HG03196 (cell line): ENCODE measurements around the gene CRTAP.
"Not testable (repeated sequence)": the region's sequence is repeated elsewhere in the genome, so short reads cannot be mapped to it uniquely, and the experiment has no call there.

Experiments used
- ATAC-seq: cut with Tn5 transposase; IDR thresholded peaks from one replicate; pipeline ENCODE4 v1.9.1; 2021; ENCODE audit not compliant: unreplicated experiment

CRTAP gene

GRCh38 chr3:33113772-33114621 is at the start of gene CRTAP:
Gene CRTAP, plus strand, starts transcription at chr3:33114014. Its CDS starts 64 bp downstream, at chr3:33114078.
- ATAC-seq, result peak; percentile 81

GRCh38 chr3:33064929-33065328 is 48.9 kb upstream of the CRTAP start:
- no peak for ATAC-seq

GRCh38 chr3:33067484-33067883 is 46.3 kb upstream of the CRTAP start:
- ATAC-seq, result no peak

- not testable (repeated sequence) for ATAC-seq
Observed at GRCh38 chr3:33069862-33070261, 44.0 kb upstream of the CRTAP start.

GRCh38 chr3:33071181-33071580 is 42.6 kb upstream of the CRTAP start:
- ATAC-seq, result no peak

DNA sequence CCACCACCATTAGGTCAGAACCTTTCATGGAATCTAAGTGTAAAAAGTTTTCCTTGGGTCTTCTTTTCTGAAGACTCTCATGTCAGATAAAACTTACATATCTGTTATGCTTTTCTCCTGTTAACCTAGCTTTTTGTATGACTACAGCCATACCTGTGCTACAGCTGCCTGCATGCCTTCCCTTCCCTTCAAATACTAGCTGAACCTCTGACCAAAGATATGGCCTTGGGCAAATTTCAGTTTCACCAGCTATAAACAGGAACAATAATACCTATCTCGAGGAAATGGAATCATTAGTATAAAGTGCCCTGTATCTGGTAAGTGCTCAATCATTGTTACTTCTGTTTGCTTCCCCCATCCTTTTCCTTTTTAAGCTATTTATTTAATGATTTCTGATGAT is 41.9 kb upstream of the CRTAP start:
- no peak for ATAC-seq

DNA sequence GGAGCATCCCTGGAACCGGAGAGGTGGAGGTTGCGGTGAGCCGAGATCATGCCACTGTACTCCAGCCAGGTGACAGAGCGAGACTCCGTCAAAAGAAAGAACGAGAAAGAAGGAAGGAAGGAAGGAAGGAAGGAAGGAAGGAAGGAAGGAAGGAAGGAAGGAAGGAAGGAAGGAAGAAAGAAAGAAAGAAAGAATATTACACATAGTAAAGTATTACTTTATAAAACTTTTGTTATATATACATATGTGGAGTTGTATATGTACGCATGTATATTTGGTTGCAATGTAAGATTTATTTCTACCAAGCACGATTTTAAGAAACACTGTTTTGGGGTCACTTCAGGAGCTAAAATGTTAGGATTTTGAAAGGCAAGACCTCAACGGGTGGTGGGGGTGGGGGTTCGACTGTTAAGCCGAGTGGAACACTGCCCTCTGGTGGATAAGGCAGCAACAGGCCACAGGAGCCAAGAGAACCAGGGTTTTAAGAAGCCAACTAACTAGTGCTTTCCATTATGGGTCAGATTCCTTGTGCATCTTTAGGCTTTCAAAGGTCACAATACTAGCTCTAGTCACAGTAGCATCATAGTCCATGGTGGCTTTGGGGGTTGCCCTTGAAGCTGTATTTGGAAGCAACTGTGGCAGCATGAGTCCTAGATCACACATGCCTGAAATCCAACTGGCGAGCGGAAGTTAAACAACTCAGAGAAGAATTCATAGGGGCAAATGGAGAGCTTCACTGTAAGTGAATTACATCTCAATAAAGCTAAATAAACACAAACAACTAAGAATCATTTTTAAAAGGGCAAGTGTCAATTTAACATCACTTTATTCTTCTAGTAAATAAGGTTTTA is 39.4 kb upstream of the CRTAP start:
- no peak for ATAC-seq

GRCh38 chr3:33075995-33076394 is 37.8 kb upstream of the CRTAP start:
- ATAC-seq, result no peak

DNA sequence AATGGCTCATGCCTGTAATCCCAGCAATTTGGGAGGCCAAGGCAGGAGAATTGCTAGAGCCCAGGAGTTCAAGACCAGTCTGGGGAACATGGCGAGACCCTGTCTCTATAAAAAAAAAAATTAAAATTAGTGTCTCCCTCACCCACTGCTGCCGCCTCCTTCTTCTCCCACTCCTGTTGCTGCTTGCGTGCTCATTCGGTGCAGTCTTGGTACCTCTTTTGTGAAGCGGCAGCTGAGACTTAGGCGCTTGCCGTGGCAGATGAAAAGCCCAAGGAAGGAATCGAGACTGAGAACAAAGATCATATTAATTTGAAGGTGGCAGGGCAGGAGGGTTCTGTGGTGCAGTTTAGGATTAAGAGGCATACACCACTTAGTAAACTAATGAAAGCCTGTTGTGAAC is 36.9 kb upstream of the CRTAP start:
- no peak for ATAC-seq

- no peak for ATAC-seq
Observed at GRCh38 chr3:33077976-33078375, 35.8 kb upstream of the CRTAP start.

GRCh38 chr3:33079813-33080212 is 34.0 kb upstream of the CRTAP start:
- not testable (repeated sequence) for ATAC-seq

DNA sequence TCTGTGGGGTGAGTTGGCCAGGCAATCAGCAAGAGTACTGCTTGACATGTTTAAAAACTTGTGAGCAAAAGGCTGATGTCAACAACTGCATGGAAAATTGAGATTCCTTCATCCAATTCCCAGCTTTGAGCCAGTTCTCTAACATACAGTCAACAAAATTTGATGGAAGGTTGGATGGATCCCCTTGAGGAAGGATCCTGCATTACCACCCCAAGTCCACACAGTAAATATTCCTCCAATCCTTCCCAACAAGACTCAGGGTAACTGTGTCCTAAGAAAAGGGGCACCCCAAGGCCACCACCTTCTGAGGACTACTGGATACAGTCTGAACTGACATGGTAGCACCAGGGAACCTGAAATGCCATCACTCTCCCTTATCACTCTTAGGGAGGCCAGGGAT is 32.0 kb upstream of the CRTAP start:
- no peak for ATAC-seq

DNA sequence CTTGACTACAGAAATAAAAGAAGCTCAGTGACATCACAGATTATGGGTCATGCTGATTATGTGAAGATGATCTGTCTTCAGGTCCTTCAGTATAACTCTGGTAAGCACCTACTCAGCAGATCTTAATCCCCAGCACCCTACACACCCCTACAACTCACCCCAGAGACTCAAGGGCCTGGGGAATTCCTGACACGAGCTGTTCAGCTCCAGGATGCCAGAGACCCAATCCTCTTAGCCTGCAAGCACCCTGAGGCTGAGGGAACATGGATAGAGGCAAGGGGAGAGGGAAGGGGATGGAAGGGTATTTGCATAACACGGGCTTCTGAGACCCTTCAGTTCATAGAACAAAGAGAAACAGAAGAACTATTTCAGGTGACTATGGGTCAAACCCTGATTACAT is 29.9 kb upstream of the CRTAP start:
- no peak for ATAC-seq

GRCh38 chr3:33088691-33089090 is 25.1 kb upstream of the CRTAP start:
- ATAC-seq, result no peak

DNA sequence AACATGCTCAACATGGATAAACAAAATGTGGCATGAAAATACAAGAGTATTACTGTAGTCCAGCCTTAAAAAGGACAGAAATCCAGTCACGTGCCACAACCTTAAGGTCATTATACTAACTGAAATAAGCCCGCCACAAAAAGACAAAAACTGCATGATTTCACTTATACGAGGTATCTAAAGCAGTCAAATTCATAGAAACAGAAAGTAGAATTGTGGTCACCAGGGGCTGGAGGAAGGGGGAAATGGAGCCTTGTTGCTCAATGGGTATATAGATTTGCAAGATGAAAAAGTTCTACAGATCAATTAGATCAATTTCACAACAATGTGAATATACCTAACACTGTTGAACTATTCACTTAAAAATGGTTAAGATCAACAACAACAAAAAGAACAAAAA is 24.3 kb upstream of the CRTAP start:
- ATAC-seq, result peak; percentile 74

DNA sequence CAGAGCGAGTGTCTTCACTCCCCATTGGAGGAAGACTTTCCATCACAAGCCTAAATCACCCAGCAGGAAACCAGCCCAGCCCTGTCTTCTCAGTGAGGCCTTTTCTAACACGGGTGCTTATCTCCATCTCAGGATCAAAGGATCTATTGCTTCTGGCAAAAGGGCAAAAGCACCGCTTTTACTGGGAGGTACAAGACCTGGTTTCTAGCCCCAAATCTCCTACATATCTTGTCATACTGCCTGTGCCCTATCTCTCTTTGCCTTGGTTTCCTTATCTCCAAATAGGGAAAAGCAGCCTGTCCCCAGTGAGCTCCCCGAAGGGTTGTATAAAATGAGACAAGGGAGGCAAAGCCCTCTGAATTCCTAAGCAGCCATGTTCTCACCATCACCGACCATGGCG is 22.1 kb upstream of the CRTAP start:
- no peak for ATAC-seq

- no peak for ATAC-seq
Observed at GRCh38 chr3:33092496-33093254, 21.1 kb upstream of the CRTAP start.

DNA sequence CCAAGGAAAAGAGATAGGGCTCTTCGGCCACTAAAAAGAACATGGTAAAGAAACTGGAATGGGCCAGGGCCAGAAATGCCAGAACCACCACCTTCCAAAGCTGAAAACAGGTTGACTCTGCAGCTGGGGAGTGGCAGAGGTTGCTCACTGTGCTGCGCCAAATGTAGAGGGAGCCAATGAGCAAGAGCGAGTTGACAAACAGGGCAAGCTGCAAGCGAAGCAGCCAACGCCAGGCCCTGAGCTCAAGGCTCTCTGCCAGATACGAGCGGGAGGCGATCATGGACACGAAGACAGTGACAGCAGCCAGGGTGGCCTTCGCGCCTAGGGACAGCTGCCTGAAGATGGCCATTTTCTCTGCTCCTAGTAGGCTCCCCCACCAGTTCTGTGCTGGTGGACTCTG is 20.0 kb upstream of the CRTAP start:
- ATAC-seq, result no peak

DNA sequence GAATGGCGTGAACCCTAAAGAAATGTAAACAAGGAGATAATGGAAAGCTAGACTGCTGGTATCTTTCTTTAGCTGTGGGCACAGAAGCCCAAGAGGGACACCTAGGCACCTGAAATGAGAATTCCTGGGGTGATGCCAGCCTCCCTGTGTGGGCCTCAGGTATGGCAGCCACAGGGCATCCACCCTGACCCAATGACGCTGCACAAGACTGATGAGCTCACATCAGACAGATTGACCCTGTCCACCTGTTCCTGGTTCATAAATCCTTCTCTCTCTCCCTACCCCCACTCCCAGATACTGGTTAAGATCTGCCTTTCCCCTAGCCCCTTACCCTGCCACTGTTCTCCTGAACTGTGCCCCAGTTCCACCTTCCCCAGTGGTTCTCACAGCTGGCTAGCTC is 18.4 kb upstream of the CRTAP start:
- no peak for ATAC-seq

- peak; percentile 36 for ATAC-seq
Observed at GRCh38 chr3:33096093-33096868, 17.5 kb upstream of the CRTAP start.
